CD4-positive, alpha-beta T cell treated with Interleukin-4 for 1 hour (primary cell): ENCODE results near the gene CDK17.

Experiments used
- DNase-seq, 2 donors: peaks; one replicate each; pipeline ENCODE4 v3.0.0-alpha.2; 2020 to 2022

The CDK17 gene

DNA sequence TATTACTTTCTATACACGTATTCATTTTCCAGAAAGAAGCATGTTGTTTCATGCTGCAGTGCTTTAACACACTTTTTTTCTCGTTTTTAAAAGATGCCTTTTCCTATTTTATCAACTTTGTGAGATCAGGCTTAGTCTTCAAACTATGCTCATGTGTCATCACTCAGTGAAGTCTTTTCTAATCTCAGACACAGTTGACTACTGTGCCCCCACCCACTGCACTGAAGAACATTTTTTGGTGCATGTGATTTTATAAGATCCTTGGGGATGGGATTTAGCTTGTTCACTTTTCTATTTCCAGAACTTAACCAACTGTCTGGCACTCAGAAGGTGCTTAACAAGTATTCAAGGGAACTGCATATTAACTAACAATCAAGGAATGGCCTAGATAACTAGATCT is 85.5 kb downstream of the CDK17 start:
- no peak for DNase-seq

DNA sequence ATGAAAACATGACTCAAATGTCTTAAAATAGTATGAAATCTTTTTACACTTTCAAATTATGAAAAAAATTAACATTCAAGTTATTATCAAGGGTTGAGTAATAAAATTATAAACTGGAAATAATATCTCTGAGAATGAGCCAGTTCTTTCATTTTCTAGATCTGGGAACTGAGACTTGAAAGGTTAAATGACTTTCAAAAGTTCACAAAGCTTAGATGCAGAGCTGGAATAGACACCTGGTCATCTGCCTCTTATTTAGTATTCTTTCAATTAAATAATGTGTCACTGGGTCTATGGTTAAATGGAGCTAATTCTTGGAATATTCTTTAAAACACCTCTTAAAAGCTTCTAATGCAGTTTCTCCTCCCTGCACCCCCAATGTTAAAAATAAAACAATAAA is 86.6 kb downstream of the CDK17 start:
- DNase-seq: no peak

DNA sequence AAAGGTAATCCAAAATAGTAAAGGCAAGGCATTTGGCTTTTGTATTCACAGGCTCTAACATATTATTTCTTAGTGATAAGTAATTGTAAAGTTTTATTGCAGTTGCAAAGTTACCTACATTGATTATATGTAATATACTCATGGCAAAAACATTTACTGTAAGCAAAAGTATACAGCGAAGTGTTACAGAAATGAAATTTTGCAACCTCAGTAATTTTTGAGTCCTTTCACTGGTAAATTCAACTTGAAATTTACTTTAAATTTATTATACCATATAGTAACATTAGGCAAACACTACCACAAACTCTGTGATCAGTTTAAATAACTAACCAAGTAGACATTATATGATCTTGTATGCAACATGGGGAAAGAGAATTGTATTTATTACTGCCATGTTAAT is 89.0 kb downstream of the CDK17 start:
- no peak for DNase-seq

DNA sequence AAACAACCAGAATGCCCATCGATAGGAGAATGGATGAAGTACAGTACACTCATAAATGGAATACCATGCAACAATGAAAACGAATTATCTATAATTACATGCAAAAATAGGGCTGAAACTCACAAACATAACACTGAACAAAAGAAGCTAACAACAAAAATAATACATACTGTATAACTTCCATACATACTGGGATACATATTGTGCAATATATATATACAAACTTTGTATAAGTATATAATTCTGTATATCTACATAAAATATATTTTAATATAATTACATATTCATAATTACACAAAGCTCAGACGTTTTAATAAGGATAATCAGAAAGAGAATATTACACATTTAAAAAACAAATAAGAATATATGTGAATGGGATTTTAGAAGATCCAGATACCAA is 90.2 kb downstream of the CDK17 start:
- no peak for DNase-seq

DNA sequence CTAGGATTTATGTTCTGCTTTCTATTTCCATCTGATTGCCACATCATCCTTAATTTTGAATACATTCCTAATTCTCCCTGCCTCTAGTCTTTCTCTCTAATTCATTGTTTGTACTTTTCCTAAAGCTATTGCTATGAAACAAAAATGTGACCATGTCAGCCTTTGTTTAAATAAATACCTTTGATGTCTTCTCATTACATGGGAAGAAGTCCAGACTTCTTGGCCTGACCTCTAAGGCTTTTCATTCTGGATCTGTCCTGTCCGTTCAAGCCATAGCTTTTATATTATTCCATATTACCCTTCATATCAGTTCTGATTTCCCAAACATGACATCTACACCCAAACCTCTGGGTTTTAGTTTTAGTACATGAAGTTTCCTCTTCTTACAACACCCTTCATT is 91.4 kb downstream of the CDK17 start:
- DNase-seq: no peak

DNA sequence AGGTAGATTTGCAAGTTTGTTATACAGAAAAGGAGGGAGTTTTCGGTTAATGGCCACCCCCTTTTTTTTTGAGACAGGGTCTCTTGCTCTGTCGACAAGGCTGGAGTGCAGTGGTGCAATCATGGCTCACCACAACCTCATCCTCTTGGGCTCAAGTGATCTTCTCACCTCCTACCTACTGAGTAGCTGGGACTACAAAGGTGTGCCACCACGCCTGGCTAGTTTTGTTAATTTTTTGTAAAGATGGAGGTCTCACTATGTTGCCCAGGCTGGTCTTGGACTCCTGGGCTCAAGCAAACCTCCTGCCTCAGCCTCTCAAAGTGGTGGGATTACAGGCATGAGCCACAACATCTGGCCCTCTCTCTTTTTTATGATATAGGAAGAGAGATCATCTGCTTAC is 94.6 kb downstream of the CDK17 start:
- DNase-seq: no peak

DNA sequence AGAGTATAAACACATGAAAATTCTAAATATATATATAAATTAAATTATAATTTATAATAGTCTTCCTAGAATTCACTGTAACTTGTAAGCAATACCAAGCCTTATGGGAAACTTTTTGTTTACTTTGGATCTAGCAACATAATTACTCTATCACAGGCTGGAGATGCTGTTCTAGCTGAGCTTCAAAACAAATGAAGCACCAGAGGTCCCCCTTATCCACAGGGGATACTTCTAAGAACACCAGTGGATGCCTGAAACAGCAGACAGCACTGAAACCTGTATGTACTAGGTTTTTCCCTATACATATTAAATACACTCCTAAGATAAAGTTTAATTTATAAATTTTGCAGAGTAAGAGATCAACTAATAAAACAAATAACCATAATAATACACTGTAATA is 96.6 kb downstream of the CDK17 start:
- DNase-seq: no peak

DNA sequence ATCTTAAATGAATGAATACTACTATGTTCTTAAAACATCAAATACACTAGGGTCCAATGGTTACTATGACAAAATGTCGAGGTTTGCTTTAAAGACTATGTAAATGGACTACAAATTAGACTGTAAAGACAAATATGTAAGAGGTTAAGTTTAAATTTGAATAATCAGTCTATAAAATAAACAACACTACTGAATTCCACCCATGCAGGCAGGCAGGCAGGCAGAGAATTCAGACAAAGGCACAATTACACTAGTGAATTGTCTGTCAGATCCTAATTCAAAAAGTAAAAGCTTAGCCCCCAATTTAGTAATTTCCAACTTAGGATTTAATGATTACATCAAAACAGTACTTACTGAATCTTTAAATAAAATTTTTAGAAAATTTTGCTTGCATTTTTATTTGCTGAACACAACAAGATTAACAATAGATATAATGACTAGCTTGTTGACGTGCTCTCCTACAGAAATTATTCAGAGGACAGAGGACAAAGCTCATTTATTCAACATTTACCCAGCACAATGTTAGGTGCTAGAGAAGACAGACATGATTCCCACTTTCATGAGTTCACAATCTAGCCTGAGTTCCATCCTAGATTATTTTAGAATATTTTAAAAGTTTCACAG is 97.4 kb downstream of the CDK17 start:
- no peak for DNase-seq

DNA sequence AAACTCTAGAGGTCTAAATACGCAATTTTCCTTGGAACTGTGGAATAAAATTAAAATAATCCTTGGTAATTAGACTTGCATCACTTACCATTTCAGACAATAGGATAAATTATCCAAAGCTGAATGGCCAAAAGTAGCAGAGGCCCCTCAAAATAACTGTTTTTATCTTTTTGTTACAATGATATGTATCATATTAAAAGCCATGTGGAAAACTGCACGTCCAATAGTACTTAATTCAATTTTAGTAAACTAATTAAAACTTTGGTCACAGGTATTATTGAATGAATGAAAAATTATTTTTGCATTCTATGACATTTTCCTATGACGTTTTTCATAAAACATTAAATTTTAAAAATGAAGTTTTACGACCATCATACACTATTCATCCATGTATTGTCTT is 98.5 kb downstream of the CDK17 start:
- DNase-seq: no peak

DNA sequence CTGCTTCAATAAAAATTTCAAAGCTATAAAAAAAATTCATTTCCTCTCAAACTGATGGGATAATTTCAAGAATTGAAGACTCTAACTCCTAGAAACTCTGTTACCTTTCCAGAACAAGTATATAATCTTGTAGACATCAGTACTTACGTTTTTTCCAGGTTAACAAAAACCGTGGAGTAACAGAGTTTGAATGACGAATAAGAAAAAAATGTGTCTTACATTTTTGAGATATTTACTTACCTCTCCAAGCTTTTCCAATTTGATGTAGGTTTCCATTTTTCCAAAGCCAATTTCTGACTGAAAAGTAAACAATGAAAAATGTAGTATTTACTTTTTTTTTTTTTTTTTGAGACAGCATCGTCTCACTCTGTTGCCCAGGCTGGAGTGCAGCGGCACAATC is 100.2 kb downstream of the CDK17 start:
- no peak for DNase-seq

DNA sequence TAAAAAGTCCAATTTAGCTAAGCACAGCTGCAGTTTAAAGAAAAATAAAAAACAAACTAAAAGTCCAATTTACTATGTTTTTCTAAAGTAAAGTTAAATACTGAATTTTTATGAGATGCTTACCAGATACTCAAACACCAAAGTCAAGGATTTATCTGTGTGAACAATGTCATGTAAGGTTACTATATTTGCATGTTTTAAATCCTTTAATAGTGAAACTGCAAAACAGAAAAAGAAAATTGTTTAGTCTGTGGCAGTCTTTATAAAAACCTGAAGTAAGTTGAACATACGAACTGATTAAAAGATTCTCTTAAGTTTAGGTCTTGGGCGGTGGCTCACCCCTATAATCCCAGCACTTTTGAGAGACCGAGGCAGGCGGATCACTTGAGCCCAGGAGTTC is 102.7 kb downstream of the CDK17 start:
- DNase-seq: no peak

DNA sequence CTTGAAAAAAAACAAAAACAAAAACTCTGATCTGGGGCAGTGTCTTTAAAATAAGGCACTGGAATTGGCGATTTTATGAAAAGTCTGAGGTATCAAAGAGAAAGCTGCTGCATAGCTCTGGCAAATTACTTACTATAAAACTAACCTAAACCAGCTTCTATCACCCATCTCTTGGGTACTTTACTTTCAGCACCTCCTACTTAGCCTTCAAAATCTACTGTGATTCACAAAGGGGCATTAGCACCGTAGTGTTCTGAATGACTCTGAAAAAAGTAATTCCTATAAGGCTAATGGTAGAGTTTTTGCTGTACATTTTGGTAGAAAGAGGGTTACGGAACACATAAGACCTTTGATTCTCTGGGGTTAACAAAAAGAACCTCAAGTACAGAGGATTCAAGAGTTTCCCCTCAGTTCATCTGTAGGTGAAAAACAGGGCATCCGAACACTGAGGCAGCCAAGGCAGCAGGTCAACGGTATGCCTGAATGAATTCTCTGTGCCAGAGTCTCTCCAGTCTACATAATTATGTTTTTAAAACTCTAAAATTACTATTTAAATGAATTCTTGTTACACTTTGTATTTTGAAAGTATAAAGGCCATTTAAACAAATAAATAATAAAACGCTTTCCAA is 104.6 kb downstream of the CDK17 start:
- DNase-seq: no peak

DNA sequence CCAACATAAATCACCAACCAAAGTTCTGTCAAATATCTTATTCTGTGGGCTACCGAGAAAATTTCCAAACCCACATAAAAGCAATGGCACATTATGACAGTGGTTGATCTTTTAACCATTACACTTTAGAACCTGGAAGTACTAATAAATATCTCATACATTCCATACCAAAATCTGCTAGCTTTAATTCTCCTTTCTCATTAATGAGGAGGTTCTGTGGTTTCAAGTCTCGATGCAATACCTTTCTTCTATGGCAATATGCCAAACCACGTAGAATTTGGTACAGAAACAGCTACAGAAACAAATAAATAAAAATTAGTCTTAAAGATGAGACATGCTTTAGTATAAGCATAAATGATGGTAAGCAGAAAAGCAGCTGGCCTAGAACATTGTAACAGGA is 105.4 kb downstream of the CDK17 start:
- peak in 1 of 2 donors; percentile 51 for DNase-seq

DNA sequence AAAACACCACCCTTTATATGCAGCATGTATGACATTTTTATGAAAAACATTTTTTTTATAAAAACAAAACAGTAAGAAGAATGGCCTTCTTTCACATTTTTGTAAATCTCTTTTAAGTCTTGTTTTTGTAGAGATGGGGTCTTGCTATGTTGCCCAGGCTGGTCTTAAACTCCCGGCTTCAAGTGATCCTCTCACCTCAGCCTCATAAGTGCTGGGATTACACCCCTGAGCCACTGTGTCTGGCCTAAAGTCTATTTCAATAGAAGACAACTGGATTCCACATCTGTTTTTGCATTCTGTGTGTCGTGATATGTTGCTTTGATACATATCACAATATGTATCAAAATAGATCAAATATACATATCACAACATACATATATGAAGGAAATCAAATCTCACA is 107.1 kb downstream of the CDK17 start:
- no peak for DNase-seq

DNA sequence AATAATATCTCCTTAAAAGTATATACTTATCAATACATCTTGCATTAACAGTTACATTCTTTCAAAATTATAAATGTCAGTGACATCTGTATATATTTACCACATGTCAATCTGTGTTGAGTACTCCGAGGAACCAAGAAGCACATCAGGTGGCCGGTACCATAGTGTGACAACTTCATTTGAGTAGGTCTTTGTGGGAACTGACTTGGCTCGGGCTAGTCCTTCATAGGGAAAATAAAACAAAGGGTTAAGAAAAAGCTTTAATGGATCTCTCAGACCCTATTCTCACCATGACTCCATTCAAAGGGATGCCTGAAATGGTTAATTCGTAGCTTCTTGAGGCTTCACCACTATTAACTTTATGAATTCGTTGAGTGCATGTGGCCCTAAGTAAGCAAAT is 111.2 kb downstream of the CDK17 start:
- no peak for DNase-seq

DNA sequence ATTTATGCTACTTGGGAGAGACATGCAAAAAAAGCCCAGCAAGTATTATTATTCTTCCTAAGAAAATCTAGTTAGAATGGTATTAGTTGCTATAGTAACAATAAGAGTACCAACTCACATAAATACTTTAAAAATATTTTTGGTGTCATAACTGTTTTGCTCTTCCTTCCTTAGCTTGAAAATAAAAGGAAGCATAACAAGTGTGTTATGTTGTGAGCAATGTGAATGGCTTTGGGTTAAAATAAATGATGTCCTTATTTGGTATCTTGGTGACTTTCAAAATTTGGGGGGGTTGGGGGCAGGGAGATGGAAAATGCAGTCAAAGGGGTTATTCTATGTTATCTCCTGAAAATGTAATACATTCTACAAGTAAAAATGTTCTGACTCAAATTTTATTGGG is 115.1 kb downstream of the CDK17 start:
- no peak for DNase-seq

DNA sequence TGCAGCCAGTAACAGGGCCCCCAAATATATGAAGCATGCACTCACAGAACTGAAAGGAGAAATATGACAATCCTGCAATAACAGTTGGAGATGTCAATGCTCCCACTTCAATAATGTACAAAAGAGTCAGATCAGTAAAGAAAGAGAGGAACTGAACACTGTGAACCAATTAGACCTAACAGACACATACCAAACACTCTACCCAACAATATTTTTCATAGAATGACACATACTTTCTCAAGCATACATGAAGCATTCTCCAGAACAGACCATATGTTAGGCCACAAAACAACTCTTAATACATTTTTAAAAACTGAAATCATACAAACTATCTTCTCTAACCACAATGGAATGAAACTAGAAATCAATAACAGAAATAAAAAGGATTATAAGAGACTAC is 125.9 kb downstream of the CDK17 start:
- DNase-seq: no peak

DNA sequence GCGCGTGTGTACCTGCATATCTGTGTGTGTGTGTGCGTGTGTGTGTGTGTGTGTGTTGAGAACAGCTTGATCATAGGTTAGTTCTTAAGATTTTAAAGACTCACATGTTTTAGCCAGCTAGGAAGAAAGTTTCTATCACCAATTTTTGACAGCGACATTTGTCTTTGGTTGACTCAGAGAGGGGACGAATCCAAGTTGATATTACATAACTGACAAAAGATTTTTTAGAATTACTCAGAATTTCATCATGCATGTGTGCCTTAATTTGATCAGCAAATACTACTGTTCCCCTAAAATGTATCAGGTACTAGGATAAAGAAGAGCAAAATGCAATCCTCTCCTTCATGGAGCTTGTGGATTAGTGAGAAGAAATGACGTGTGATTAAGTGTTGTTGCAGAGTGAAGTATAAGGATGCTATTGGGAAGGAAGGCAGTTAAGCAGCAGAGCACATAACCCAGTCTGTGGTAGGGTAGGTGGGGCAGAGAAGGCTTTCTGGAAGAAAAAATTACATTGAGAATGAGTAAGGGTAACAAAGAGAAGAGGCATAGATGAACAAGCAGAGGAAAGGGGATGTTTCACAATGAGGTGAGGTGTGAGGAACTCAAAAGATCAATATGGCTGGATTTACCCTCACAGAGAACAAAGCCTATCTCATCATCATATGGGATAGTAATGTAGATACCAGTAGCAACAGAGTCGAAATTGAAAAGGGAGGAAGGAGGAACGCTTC is 128.6 kb downstream of the CDK17 start:
- no peak for DNase-seq

DNA sequence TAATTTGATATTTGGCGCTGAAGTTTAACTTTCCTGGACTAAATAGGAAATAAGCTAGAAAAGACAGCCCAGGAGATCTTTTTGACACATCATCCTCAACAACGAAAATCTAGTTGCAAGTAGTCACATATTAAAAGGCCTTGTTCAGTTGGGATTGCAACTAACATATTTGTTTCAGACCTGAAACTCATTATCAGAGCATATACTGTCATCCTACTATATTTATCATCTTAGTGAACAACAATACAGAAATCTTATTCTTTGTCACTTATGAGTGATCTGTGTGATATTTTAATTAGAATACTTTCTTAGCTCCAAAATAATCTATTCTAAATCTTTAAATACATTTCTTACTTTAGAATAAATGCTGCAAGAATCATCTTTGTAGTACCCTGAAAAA is 134.0 kb downstream of the CDK17 start:
- DNase-seq: no peak

DNA sequence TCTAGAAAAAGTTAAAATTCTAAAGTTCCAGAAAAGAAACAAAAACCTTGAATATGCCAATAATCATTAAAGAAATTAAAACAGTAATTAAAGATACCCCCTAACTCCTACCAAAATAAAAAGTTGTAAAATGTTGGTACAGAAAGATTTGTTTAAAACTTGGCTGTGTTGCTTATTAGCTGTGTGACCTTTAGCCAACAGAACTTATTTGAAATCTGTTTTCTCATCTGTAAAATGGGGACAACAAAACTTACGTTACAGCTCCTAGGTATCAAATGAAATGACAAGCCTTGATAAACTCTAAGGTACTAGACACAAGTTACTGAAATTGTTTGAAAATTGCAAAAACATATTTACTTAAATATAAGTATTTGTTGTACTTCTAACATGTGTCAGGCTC is 134.4 kb downstream of the CDK17 start:
- no peak for DNase-seq

DNA sequence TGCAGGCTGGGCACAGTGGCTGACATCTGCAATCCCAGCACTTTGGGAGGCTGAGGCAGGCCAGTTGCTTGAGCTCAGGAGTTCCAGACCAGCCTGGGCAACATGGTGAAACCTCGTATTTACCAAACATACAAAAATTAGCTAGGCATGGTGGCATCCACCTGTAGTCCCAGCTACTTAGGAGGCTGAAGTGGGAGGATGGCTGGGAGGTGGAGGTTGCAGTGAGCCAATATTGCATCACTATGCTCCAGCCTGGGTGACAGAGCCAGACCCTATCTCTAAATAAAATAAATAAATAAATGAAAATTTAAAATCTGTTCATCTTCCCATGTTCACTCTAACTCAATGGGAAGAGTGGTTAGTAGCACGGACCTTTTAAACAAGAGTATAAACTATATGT is 134.8 kb downstream of the CDK17 start:
- no peak for DNase-seq

DNA sequence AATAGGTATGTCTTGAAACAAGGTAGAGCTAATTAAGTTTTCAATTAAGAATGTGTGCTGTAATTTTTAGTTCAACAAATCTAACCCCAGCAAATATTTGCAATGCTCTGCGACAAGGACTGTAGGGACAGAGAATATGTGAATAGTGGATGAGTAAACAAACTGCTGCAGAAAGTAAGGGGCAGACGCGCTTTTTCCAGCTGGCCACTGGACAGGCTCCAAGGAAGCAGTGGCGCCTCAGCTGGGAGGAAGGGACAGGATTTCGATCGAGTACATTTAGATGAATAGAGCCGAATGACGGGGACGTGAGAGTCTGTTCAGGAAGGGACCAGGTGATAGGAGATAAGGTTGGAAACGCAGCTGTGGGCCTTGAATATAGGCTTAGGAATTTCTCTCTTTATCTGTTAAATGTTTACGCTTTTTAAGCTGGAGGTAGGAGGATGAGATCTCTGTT is 136.8 kb downstream of the CDK17 start:
- DNase-seq: no peak

DNA sequence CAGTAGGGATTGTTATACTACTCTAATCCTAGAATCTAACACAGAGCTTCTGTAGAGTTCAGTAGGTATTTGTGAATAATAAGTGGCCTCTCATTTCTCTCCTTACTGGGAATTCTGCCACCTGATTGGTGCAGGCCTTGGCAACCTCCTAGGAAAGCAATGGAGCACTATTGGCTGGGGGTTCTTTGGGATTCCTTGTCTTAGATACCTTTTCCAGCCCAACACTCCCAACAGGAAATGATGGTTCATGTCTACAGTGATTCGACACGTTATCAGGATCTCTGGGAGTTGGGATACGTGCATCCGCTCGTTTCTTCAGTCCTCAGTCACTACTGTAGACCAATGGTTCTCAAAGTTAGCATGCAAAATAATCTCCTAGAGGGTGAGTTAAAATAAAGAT is 138.7 kb downstream of the CDK17 start:
- DNase-seq: no peak

DNA sequence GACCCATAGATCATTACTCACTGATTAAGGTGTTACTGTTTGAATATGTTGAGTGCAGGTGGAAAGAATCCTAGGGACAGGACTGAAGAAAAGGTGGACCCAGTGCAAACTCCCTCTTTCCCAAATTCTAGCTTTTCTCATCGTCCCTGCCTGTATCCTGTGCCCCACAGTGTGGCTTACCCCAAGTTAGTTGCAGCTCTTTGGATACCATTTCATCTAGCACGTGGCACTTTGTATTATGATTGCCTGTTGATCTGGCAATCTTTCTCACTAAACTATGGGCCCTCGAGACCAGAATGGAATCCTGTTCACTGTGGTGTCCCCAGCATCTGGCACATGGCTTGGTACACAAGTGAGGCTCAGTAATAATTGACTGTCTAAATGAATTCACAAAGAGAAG is 139.6 kb downstream of the CDK17 start:
- no peak for DNase-seq

DNA sequence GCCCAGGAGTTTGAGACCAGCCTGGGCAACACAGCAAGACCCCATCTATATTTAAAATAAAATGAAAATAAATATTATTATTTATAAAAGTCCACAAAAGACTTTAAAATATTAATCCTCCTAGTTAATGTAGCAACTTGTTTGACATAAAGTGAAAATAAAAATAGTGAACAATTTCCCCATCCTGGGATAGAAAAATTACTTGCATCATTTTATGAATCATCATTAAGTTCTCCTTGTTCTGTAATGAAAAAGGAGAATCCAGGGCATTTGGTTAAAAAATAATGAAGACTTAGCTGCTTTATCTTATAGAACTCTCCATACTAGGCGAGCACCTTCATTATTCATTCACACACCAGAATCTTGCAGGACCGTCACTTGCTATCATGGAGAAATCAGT is 140.0 kb downstream of the CDK17 start:
- no peak for DNase-seq
